D721Med (cell line): ENCODE results near the gene IGSF8.

Source experiments
- DNase-seq: peaks from one replicate; pipeline ENCODE4 v3.0.0; 2011; ENCODE audit warnings: low spot score; ENCODE audit not compliant: insufficient read length
- FAIRE-seq: peaks from 2 replicates; lab custom pipeline; 2011; peaks lifted over from hg19 to GRCh38; lab: Jason Lieb, UNC
- CTCF ChIP-seq: IDR thresholded peaks from 2 replicates; pipeline ENCODE4 v1.5.1; 2012; ENCODE audit warnings: mild to moderate bottlenecking, control low read depth; ENCODE audit not compliant: insufficient read depth; ENCODE audit errors: missing control alignments

The IGSF8 gene

GRCh38 chr1:160046494-160047110 is 51.8 kb downstream of the IGSF8 start:
- DNase-seq: no peak
- TF ChIP-seq CTCF: peak; percentile 50
- FAIRE-seq: no peak

- DNase-seq (no peak), FAIRE-seq (no peak)
- no peak for TF ChIP-seq CTCF
Measured at GRCh38 chr1:160045653-160046052, 52.8 kb downstream of the IGSF8 start.

- no peak for DNase-seq
- no peak for TF ChIP-seq CTCF
Measured at GRCh38 chr1:160043543-160043942, 54.9 kb downstream of the IGSF8 start.

More at GRCh38 chr1:160043543-160043942, 54.9 kb downstream of the IGSF8 start:
- FAIRE-seq: no peak
